SK-N-DZ (cell line): Measurements from ENCODE around the gene NMNAT2.

Experiments
- DNase-seq: peaks from one replicate; pipeline ENCODE4 v3.0.0-alpha.2; 2015; ENCODE audit warnings: low spot score

Gene NMNAT2

GRCh38 chr1:183315991-183316758 is 102.0 kb downstream of the NMNAT2 start:
- no peak for DNase-seq

GRCh38 chr1:183313063-183313462 is 105.1 kb downstream of the NMNAT2 start:
- DNase-seq, result no peak

DNA sequence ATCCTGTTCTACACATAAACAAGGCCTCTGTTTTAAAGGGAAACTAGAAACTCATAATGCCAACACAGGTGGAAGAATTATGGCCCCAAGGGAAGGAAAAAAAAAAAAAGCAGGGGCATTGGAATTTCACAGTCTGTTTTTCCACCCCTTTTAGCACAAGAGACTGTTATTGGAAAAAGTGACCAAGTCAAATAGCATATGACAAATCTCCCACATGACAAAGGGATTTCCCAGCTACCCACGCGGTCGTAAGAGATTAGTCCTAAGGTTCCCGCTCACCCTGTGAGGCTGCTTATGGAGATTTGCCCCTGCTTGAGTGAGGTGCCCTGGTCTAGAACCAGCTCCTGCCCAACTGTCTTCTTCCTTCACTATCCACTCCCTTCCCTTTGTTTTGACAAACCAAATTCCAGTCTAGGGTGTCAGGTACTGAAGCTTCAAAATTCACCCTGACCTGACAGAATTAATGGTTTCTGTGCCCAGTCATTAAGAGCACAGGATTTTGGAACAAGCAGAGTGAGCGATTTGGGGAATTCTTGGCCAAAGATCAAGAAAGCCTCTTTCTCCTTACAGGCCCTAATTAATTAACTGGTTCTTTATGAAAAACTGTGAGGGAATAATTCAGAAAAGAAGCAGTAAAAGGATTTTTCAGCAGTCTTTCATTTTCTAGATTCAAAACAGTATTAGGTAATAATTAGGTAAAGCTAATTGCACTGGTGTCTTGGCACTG is 107.3 kb downstream of the NMNAT2 start:
- DNase-seq, result no peak

DNA sequence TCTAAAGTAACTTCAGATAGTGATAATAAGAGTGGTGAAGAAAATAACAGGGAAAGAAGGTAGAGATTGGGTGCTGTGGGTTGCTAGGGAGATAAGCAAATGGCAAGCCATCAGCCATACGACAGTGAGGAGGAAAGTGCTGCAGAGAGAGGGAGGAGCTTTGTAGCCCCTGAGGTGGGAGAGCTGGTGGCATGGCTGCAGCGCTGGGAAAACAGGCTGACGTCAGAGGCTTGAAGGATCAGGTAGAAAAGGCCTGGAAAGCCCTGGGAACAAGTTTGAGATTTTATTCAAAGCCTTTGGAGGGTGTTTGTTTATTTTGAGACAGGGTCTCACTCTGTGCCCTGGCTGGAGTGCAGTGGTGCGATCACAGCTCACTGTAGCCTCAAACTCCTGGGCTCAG is 109.5 kb downstream of the NMNAT2 start:
- no peak for DNase-seq

DNA sequence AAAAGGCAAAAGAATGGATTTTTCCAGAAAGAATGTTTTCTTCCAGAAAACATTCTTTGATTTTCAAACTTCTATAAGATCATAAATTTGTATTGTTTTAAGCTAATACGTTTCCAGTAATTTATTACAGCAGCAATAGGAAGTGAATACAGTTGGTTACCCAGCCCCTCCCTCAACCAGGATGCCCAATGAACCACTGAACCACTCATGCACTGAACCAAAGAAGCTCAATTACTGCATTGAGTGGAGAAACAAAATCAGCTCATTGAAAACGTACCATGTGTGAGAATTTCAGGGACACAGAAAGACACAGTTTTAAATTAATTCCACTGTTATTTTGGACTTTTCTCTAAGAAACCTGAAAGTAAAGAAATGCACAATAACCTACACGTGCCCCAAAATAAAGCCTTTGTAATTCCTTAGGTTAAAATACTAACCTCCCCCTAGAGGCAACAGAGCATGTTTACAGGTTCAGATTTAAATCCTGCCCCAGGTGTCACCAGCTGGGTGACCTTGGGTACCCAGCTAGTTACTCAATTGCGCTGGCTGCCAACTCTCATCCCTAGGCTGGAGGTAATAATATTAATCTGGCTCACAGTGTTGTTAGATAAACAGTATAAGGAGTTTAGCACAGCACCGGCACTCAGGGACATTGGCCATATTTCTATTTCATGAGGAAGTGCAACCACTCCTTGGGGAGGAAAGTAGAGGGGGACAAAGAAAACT is 111.7 kb downstream of the NMNAT2 start:
- no peak for DNase-seq

GRCh38 chr1:183304440-183305107 is 113.6 kb downstream of the NMNAT2 start:
- peak; percentile 54 for DNase-seq

- DNase-seq, result no peak
Measured at GRCh38 chr1:183303901-183304300, 114.3 kb downstream of the NMNAT2 start.

DNA sequence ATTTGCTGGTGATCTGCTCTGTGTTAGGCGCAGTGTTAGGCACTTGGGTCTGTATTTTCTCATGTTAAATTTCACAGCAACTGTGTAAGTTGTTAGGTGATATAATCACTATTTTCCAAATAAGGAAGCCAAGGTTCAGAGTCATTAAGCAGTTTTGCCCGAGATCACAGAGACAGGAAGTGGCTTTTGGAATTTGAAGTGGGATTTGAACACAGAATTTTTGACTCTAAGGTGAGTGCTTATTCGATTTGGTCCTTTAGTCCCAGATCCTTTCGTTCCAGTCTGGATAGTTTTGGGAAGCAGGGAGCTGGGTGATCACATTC is 114.9 kb downstream of the NMNAT2 start:
- no peak for DNase-seq

DNA sequence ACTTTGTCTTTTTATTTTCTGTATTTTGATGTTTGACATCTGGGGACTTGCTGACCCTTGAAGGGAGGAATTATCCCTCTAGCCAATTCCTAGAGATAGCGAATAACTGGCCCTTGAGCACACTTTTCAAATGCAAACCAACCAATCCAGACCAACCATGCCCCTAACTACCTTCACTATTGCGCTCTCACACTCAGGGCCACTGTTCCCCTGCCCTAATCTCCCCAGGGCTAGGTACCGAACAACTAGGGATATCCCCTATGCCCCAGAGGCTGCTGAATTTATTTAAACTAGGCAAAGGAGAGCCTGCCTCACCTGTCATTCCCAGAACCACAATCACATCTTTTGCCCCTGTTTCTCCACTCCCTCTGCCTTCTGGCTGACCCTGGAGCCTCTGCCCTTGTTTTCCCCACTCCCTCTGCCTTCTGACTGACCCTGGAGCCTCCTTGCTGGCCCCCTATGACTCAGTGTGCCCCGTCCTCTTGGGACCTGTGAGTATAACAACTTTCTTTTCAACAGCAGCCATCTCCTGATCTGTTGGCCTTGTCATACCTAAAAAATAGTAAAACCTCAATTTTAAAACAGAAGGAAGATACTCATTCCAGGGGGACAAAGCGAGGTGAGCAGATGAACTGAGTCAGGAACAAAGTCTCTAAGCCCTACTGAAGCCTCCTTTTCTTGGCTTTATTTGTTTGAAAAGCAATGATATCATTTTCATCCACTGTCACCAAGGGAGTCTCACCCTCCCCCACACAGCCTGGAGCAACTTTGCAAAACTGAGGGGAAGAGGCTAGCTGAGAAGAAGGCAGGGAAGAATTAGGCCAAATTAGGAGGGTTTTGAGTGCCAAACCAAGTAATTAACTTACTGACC is 115.5 kb downstream of the NMNAT2 start:
- DNase-seq, result peak; percentile 43

- no peak for DNase-seq
Measured at GRCh38 chr1:183301239-183301638, 116.9 kb downstream of the NMNAT2 start.

DNA sequence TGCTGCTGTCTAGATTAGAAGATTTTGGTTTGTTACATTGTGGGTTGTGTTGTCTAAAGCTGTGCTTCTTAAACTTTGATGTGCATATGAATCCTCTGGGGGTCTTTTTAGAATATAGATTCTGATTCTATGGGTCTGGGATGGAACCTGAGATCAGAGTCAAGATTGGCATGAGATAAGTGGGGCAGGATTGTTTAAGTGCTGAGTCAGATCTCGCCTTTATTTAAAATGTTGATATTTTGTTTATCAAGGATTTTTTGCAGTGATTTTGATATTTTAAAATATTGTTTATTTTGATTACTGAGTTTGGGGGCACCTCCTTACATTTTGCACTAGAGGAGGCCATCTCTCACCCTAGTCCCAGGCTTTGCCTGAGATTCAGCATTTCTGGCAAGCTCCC is 117.4 kb downstream of the NMNAT2 start:
- no peak for DNase-seq

DNA sequence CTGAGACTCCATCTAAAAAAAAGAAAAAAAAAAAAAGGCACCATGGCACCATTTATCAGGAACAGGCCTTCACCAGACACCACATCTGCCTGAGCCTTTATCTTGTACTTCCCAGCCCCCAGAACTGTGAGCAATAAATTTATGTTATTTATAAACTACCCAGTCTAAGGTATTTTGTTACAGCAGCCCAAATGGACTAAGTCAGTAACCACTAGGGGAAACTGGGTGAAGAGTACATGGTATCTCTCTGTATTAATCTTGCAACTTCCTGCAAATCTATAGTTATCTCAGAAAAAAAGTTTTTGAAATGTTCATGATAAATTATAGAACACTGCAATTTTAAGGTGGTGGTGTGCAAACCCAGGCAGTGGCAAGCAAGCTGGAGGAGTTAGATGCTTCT is 117.8 kb downstream of the NMNAT2 start:
- no peak for DNase-seq

DNA sequence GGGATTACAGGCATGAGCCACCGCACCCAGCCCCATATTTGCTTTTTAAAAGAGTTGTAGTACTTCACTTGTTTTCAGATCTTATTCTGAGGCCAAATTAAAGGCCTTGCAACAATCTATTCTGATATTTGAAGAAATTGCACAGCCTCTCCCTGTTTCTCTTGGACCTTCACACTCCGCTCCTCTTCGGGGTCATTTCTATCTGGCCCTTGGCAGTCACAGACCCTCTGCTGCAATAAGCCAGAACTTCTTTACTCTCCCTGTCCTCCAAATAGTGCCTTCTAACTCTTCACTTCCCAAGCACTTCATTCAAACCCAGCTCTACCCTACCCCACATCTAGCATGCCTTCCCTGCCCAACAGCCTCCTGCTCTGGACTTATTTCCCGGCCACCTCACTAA is 121.4 kb downstream of the NMNAT2 start:
- no peak for DNase-seq

GRCh38 chr1:183295521-183295920 is 122.7 kb downstream of the NMNAT2 start:
- DNase-seq, result no peak

DNA sequence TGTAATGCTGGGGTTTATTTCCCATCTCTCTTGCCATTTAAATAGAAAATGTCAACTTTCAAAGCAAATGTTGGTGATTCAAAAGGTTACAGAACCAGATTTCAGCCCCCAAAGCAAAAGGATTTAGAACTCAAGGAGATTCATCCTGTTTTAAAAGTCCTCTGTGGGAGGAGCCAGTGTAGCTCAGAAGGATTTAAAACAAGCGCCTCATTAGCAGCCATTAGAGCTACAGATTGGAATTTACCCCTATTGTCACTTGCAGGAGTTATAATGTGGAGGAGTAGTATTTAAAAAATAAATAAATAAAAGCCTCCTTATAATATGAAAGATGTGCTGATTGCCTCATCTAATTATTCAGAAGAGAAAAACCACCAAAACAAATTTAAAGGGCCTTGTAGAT is 124.3 kb downstream of the NMNAT2 start:
- no peak for DNase-seq

DNA sequence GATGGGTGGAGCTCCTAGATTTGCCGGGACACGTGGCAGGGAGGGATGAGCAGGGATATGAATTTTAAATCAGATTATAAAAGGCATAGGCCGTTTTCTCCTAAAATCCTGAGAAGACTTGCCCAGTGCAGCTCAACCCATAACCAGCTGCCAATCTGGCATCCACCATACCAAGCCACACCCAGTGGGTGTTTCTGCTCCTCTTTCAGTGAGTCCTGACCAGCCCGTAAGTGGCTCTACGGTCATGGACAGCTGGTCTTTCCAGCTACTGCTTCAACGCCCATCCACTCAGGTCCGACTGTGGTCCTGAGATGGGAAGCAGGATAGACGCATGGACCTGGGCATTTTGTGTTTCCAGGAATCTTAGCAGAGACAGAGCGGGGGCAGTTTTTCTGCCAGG is 124.9 kb downstream of the NMNAT2 start:
- no peak for DNase-seq

- no peak for DNase-seq
Measured at GRCh38 chr1:183291802-183292514, 126.2 kb downstream of the NMNAT2 start.

DNA sequence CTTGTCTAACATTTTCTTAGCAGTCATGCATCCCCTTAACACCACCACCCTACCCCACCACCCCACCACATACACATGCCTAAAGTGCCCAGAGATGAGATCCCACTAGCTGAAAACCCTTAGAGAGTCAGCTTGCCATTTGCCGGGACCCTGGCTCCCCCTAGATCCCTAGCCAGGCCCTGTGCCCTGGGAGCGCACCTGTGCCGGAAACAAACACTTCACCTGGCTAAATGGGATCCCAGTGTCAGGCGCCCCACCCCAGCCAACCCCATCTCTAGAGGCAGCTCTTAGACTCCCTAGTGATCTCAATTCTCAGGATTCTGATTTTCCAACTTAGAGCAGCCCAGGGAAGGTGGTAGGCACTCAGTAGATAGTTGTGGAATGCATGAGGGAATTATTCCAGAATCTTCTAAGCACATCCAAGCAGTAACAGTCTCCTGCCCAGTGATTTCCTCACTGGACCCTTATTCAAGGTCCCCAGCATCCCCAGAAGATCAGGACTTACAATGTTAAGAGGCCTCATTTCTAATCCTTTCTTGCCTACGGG is 126.9 kb downstream of the NMNAT2 start:
- no peak for DNase-seq

- no peak for DNase-seq
Measured at GRCh38 chr1:183290628-183291027, 127.6 kb downstream of the NMNAT2 start.

DNA sequence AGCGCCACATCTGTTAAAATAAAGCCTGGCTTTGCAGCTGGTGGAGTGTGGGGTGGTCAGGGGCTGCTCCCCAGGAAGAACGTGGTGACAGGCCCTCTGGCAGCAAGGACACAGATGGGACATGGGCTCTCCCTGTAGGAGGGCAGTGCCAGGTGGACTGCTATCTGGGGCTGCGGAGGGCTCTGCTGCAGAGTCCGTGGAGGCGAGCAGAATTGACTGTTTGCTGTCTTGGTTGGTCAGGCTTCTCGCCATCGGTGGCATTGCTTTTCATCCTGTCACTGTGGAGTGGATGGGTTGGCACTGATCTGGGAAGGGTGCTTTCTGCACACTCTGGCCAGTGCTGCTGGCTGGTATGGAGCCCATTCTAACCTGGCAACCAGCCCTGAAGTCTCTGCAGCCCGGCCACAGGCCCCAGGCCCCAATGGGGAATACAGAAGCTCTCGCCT is 129.1 kb downstream of the NMNAT2 start:
- no peak for DNase-seq
